CD4-positive, alpha-beta T cell (primary cell): Measurements from ENCODE around the gene SAMD4A. TPM values are rescaled to one million over a fixed set of nuclear protein-coding genes. Genes with fewer than 3 reads are reported as not detected.

Experiments
- ATAC-seq: fragments of 200-7000 bp; cut with Tn5 transposase; one replicate; pipeline ENCODE4 v1.10.0; 2022; ENCODE audit warnings: mild to moderate bottlenecking; ENCODE audit not compliant: poor library complexity
- CTCF ChIA-PET: fragments of 350-600 bp; sonication (Branson Sonifier 250); formaldehyde crosslinking; loops from one replicate; lab custom pipeline; 2021; ENCODE audit warnings: antibody characterized with exemption, inconsistent platforms; lab: Charles Lee
- POLR2A ChIA-PET: fragments of 350-600 bp; sonication (Branson Sonifier 250); formaldehyde crosslinking; loops from one replicate; lab custom pipeline; 2021; ENCODE audit warnings: antibody characterized with exemption, inconsistent platforms; lab: Charles Lee
- DNase-seq, 14 experiments: peaks; one replicate each; pipeline ENCODE4 v3.0.0-alpha.2; 2013 to 2020; ENCODE audit warnings: mixed read lengths in 2 of 14
- H3K27ac ChIP-seq, 2 donors: one replicate each; pipeline versions ENCODE4 v1.5.1 to v1.7.0; 2013; ENCODE audit warnings: low read length in 2 of 2, low read depth in 1 of 2, mild to moderate bottlenecking in 1 of 2
- H3K27me3 ChIP-seq, 2 experiments: 1 replicate in 1 of 2; 2 replicates in 1 of 2; pipeline versions ENCODE4 v1.6.1 to v1.7.0; 2013; ENCODE audit warnings: low read length in 2 of 2, control low read depth in 1 of 2, mild to moderate bottlenecking in 1 of 2, moderate library complexity in 1 of 2; ENCODE audit not compliant: insufficient read depth in 2 of 2, control insufficient read depth in 1 of 2
- H3K36me3 ChIP-seq: one replicate; pipeline ENCODE4 v1.6.1; 2013; ENCODE audit warnings: low read length, control low read depth; ENCODE audit not compliant: insufficient read depth
- H3K4me1 ChIP-seq: one replicate; pipeline ENCODE4 v1.6.1; 2013; ENCODE audit warnings: low read length, control low read depth; ENCODE audit not compliant: insufficient read depth
- H3K4me3 ChIP-seq: one replicate; pipeline ENCODE4 v1.5.1; 2013; ENCODE audit warnings: mild to moderate bottlenecking, low read length, moderate library complexity
- H3K9me3 ChIP-seq, 2 experiments: 1 replicate in 1 of 2; 2 replicates in 1 of 2; pipeline versions ENCODE4 v1.6.1 to v1.7.0; 2013; ENCODE audit warnings: low read length in 2 of 2, mild to moderate bottlenecking in 2 of 2, control low read depth in 1 of 2, moderate library complexity in 1 of 2; ENCODE audit not compliant: control insufficient read depth in 1 of 2, insufficient read depth in 1 of 2
- H3K27ac Mint-ChIP-seq: one replicate; pipeline ENCODE4 v1.8.0; 2020; ENCODE audit warnings: mixed read lengths
- H3K27me3 Mint-ChIP-seq: one replicate; pipeline ENCODE4 v1.8.0; 2021; ENCODE audit warnings: mixed read lengths
- H3K36me3 Mint-ChIP-seq: one replicate; pipeline ENCODE4 v1.8.0; 2021; ENCODE audit warnings: low read depth, mixed read lengths
- H3K4me1 Mint-ChIP-seq: one replicate; pipeline ENCODE4 v1.8.0; 2021; ENCODE audit warnings: low read depth, mixed read lengths
- H3K4me3 Mint-ChIP-seq: one replicate; pipeline ENCODE4 v1.8.0; 2020; ENCODE audit warnings: mild to moderate bottlenecking, mixed read lengths
- H3K9me3 Mint-ChIP-seq: one replicate; pipeline ENCODE4 v1.8.0; 2020; ENCODE audit warnings: mixed read lengths
- intact Hi-C, 2 experiments: fragments of 100-400 bp; cut with DNase I in 1 of 2; cut with micrococcal nuclease in 1 of 2; formaldehyde crosslinking; loops; one replicate each; pipeline versions ENCODE4 v1.15.1 to v1.9.0; 2023 to 2025; cut with DNase I, micrococcal nuclease
- total RNA-seq, 174 experiments: library from RNA in 2 of 174; stranded (reverse) in 2 of 174; gene quantifications; one replicate each; pipeline ENCODE4 v1.2.3 and lab custom pipeline; 2021 to 2026
- TF ChIP-seq, protein P1 (sequence below): fragments of 200-600 bp; IDR thresholded peaks from one replicate; pipeline ENCODE4 v1.8.0; 2022; ENCODE audit warnings: antibody characterized with exemption, mild to moderate bottlenecking

SAMD4A gene
- total RNA-seq, 2 experiments from 2014 or later: 1.9 to 2.3 TPM

DNA sequence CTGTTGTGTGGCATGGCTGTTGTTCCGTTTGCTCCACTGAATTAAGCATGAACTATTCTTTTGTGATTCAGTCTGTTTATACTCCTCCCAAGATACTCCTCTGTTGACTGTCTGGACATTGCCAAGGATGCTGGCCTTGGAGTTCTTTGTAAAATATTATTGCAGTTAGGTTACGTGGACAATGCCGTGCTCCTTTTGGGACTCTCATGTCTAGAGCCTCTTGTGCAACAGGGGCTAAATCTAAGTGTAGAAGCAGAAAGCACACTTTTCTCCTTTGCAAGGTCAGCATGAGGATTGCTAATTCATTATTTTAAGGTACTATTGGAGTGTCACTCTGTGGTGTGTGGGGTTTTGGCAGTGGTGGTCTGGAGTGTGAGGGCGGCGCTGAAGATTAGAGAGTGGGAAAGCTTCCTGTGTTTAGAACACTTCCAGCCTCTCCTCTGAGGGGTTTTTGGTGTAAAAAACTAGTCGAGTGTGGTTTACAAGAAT, 125.4 kb downstream of the SAMD4A start:
- H3K36me3 ChIP-seq: no peaks in the 10 kb centered on the region
- Mint-ChIP-seq H3K9me3 (no peaks in the 10 kb centered on the region), H3K4me3 (no peak overlapping the region), H3K36me3 (no peaks in the 10 kb centered on the region), H3K4me1 (no peaks in the 10 kb centered on the region), H3K27me3 (peaks cover 23% of the 10 kb centered on the region), H3K27ac (no peak overlapping the region)
- intact Hi-C loops: loop anchor here in 1 of 2 experiments (5.0 kb wide), 1 partner anchor 125 kb away; the partner anchor contains the start of gene SAMD4A
- H3K4me1 ChIP-seq: no peaks in the 10 kb centered on the region
- H3K27ac ChIP-seq: no peak overlapping the region
- no peaks in the 10 kb centered on the region for H3K27me3 ChIP-seq
- no peak overlapping the region for H3K4me3 ChIP-seq
- TF ChIP-seq, protein P1, sequence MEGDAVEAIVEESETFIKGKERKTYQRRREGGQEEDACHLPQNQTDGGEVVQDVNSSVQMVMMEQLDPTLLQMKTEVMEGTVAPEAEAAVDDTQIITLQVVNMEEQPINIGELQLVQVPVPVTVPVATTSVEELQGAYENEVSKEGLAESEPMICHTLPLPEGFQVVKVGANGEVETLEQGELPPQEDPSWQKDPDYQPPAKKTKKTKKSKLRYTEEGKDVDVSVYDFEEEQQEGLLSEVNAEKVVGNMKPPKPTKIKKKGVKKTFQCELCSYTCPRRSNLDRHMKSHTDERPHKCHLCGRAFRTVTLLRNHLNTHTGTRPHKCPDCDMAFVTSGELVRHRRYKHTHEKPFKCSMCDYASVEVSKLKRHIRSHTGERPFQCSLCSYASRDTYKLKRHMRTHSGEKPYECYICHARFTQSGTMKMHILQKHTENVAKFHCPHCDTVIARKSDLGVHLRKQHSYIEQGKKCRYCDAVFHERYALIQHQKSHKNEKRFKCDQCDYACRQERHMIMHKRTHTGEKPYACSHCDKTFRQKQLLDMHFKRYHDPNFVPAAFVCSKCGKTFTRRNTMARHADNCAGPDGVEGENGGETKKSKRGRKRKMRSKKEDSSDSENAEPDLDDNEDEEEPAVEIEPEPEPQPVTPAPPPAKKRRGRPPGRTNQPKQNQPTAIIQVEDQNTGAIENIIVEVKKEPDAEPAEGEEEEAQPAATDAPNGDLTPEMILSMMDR: no peak
- H3K9me3 ChIP-seq: no peaks in the 10 kb centered on the region
- no peak for ATAC-seq
- DNase-seq: no peak
- POLR2A ChIA-PET: interaction anchor here (1.1 kb wide), 1 partner anchor 198 kb away, joined by 3 read pairs; no protein-coding TSS in a partner anchor
- CTCF ChIA-PET: interaction anchor here (1.1 to 1.2 kb wide), 2 partner anchors 22 to 128 kb away, joined by 3 to 5 read pairs; no protein-coding TSS in a partner anchor

DNA sequence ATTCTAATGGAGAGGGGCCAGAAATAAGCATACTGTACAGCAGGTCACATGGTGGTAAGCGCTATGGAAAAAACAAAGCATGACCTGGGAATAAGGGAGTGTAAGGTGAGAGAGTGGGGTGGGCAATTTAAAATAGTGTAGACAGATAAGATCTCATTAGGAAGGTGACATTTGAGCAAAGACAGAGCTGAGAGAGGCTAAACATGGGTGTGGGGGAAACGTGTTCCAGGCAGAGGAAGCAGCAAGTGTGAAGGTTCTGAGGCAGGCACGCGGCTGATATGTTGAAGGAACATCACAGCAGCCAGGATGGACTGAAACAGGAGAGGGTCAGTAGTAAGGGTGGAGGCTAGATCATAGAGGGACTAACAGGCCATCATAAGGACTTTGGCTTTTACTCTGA, 126.8 kb downstream of the SAMD4A start:
- Histone ChIP-seq H3K9me3 (no peaks in the 10 kb centered on the region), H3K27me3 (no peaks in the 10 kb centered on the region), H3K27ac (no peak overlapping the region), H3K36me3 (no peaks in the 10 kb centered on the region), H3K4me1 (no peaks in the 10 kb centered on the region), H3K4me3 (no peak overlapping the region)
- DNase-seq (no peak), ATAC-seq (no peak)
- Mint-ChIP-seq H3K27ac (no peak overlapping the region), H3K9me3 (no peaks in the 10 kb centered on the region), H3K27me3 (peaks cover 23% of the 10 kb centered on the region), H3K36me3 (no peaks in the 10 kb centered on the region), H3K4me3 (no peak overlapping the region), H3K4me1 (no peaks in the 10 kb centered on the region)
- POLR2A ChIA-PET: interaction anchor here (0.7 to 1.1 kb wide), 2 partner anchors 199 to 1173 kb away, joined by 3 read pairs; no protein-coding TSS in a partner anchor
- CTCF ChIA-PET: no interaction called here
- TF ChIP-seq, protein P1: no peak
- intact Hi-C loops: loop anchor here in 1 of 2 experiments (5.0 kb wide), 1 partner anchor 126 kb away; the partner anchor contains the start of gene SAMD4A

DNA sequence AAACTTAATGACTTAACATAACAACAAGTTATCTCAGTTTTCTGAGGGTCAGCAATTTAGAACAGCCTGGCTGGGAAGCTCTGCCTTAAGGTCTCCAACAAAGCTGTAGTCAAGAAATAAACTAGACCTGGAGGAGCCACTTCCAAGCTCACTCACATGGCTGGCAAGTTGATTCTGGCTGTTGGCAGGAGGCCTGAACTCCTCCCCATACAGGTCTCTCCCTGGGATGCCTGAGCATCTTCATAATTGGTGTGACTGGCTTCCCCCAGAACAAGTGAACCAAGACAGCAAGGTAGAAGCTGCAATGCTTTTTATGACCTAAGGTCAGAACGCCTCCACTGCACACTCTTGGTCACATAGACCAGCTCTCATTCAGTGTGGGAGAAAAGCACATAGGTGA, 128.3 kb downstream of the SAMD4A start:
- intact Hi-C loops: loop anchor here in 1 of 2 experiments (5.0 kb wide), 1 partner anchor 62 kb away; no protein-coding TSS in a partner anchor
- Histone ChIP-seq H3K4me1 (no peaks in the 10 kb centered on the region), H3K4me3 (no peak overlapping the region), H3K9me3 (no peaks in the 10 kb centered on the region), H3K27ac (no peak overlapping the region), H3K27me3 (no peaks in the 10 kb centered on the region), H3K36me3 (no peaks in the 10 kb centered on the region)
- ATAC-seq (no peak), DNase-seq (no peak)
- ChIA-PET POLR2A (no interaction called here), CTCF (interaction anchor here (0.7 kb wide), 1 partner anchor 275 kb away, joined by 3 read pairs; no protein-coding TSS in a partner anchor)
- no peaks in the 10 kb centered on the region for H3K4me1 Mint-ChIP-seq
- H3K27ac Mint-ChIP-seq: no peak overlapping the region
- H3K4me3 Mint-ChIP-seq: no peak overlapping the region
- H3K27me3 Mint-ChIP-seq: peaks cover 23% of the 10 kb centered on the region
- TF ChIP-seq, protein P1: no peak
- H3K36me3 Mint-ChIP-seq: no peaks in the 10 kb centered on the region
- H3K9me3 Mint-ChIP-seq: no peaks in the 10 kb centered on the region
